NCI-H526 (cell line): ENCODE data around the gene TNIK.
A peak's percentile ranks its signal among the peaks of the same experiment; 100 is the strongest.

Source experiments
- DNase-seq, 2 experiments: peaks; one replicate each; lab custom pipeline; 2025; lab: John Stamatoyannopoulos, UW

Gene TNIK

GRCh38 chr3:171164067-171164465 is 296.1 kb downstream of the TNIK start:
- DNase-seq: no peak

- peak; percentile 4 to 51 for DNase-seq
Observed at GRCh38 chr3:171163101-171164066, 296.8 kb downstream of the TNIK start.

GRCh38 chr3:171160325-171160724 is 299.9 kb downstream of the TNIK start:
- no peak for DNase-seq

- DNase-seq: no peak
Observed at GRCh38 chr3:171159822-171160157, 300.4 kb downstream of the TNIK start.

- no peak for DNase-seq
Observed at GRCh38 chr3:171159024-171159821, 301.0 kb downstream of the TNIK start.

- DNase-seq: no peak
Observed at GRCh38 chr3:171157980-171158379, 302.2 kb downstream of the TNIK start.

GRCh38 chr3:171157286-171157685 is 302.9 kb downstream of the TNIK start:
- no peak for DNase-seq

GRCh38 chr3:171156401-171157010 is 303.7 kb downstream of the TNIK start:
- DNase-seq: no peak

GRCh38 chr3:171155122-171155700 is 305.0 kb downstream of the TNIK start:
- DNase-seq: no peak

GRCh38 chr3:171150945-171151344 is 309.3 kb downstream of the TNIK start:
- no peak for DNase-seq

- DNase-seq: no peak
Observed at GRCh38 chr3:171149526-171150116, 310.6 kb downstream of the TNIK start.

GRCh38 chr3:171145798-171146197 is 314.4 kb downstream of the TNIK start:
- DNase-seq: no peak

GRCh38 chr3:171142985-171143384 is 317.2 kb downstream of the TNIK start:
- no peak for DNase-seq

GRCh38 chr3:171140246-171140645 is 320.0 kb downstream of the TNIK start:
- DNase-seq: no peak

GRCh38 chr3:171138027-171138426 is 322.2 kb downstream of the TNIK start:
- no peak for DNase-seq

GRCh38 chr3:171135549-171135948 is 324.7 kb downstream of the TNIK start:
- DNase-seq: no peak

GRCh38 chr3:171133796-171134569 is 326.2 kb downstream of the TNIK start:
- DNase-seq: no peak

- no peak for DNase-seq
Observed at GRCh38 chr3:171133337-171133736, 326.9 kb downstream of the TNIK start.

GRCh38 chr3:171132873-171133272 is 327.3 kb downstream of the TNIK start:
- DNase-seq: no peak

GRCh38 chr3:171129827-171130226 is 330.4 kb downstream of the TNIK start:
- DNase-seq: peak in 1 of 2 experiments; percentile 15

GRCh38 chr3:171127611-171128010 is 332.6 kb downstream of the TNIK start:
- DNase-seq: no peak
